Spleen (tissue), 7 donors: Measurements from ENCODE around the gene PLTP.

Experiments used
- CTCF ChIP-seq, 11 experiments: fragments of 200-600 bp in 7 of 11; fragments of 450-650 bp in 4 of 11; sonication (generic) in 4 of 11; IDR thresholded peaks in 8 of 11; conservative IDR thresholded peaks in 3 of 11; 1 replicate in 7 of 11; 2 replicates in 4 of 11; pipeline versions ENCODE4 v1.4.0 to v1.8.0; 2016 to 2021; ENCODE audit warnings: antibody characterized with exemption in 11 of 11, inconsistent platforms in 4 of 11, mild to moderate bottlenecking in 1 of 11
- POLR2AphosphoS5 ChIP-seq, 3 donors: sonication (generic); formaldehyde crosslinking; IDR thresholded peaks; one replicate each; pipeline ENCODE4 v1.5.1; 2017; ENCODE audit warnings: antibody characterized with exemption in 3 of 3
- donor health status: DM: no; HTN: no; CAD: no; lungs with moderate emphysema.
- donor health status: DM: no; HTN: no; CAD: no.
- donor health status: DM: no; HTN: no; CAD: no.

GRCh38 chr20:45859916-45860315, 52.0 kb downstream of the PLTP start:
- TF ChIP-seq CTCF (IDR thresholded peaks at IDR 0.05 in 8 of 11, conservative IDR thresholded peaks at IDR 0.05 in 3 of 11) (no peak), POLR2AphosphoS5 (IDR thresholded peaks at IDR 0.05) (no peak)
